ENCODE measurements around the gene GTF3A.

DNA sequence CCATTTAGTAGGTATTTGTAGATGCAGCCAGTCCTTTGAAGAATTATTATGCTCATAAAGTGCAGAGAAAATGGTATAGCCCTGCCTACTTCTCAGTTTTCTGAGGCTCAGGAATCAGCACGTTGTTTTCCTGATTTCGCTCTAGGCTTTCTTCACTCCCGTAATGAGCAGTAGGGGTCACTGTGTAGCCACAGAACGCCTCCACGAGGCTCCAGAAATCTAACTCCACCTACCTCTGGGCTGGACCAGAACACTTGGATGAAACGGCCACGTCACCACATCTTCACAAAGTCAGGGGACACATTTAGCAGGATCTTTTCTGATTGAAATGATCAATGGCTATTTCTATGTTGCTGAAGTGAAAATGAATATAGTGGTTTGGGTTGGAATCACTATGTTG lies 49.8 kb upstream of the GTF3A start:
- TF ChIP-seq EZH2 (IDR thresholded peaks at IDR 0.05) (no peak), POLR2A (IDR thresholded peaks at IDR 0.05; ENCODE audit: borderline replicate concordance, extremely low read depth, insufficient read depth, insufficient read length) (no peak), SIN3A (IDR thresholded peaks at IDR 0.05; ENCODE audit: low read depth) (no peak), RAD21 (IDR thresholded peaks at IDR 0.05; ENCODE audit: low read depth) (peak; percentile 80)

All from HCT116 (cell line).